Measurements from ENCODE around the gene MYO3B.

MYO3B gene

DNA sequence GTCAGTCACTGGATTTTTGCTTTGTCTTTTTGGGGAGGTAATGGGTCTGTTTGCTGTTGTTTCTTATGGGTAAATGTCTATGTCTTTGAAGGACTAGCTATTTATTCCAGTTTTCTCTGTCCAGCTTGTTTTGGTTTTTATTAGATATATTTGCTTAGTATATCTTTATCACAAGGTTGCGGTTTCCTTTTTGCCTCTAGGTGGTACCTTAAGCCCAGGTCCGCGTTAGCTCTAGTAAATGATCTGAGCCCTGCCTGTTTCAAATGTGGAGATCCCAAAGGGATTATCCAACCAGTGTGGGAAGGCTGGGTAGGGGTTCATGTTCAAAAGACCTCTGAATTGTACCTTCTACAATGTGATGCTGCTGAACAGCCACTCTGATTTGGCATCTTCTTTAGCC lies 114.5 kb downstream of the MYO3B start:
- no peak overlapping the region for H3K4me3 ChIP-seq (ENCODE audit: low read length)
- H3K9me3 ChIP-seq (ENCODE audit: insufficient read depth, low read depth, low read length), result no peaks in the 10 kb centered on the region

DNA sequence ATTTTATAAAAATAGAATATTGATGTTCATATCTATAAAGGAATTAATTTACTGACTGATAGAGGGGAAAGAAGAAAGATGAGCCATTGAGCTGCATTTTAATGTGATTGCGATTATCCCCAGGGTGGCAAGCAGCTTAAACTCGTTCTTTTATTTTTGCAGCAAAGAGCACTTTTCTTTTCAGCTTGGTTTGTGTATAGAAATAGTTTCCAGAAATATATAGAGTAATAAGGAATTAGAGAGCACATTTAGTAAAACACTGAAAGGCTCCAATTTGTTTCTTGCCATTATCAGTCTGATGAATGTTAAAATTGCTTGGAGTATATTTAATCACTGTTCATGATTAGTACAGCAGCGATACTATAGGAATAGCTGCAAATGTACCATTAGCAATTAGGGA lies 119.5 kb downstream of the MYO3B start:
- H3K4me1 ChIP-seq (ENCODE audit: insufficient read depth, low read length), result no peaks in the 10 kb centered on the region
- H3K9me3 ChIP-seq (ENCODE audit: insufficient read depth, low read depth, low read length), result no peaks in the 10 kb centered on the region
- no peaks in the 10 kb centered on the region for H3K27me3 ChIP-seq (ENCODE audit: insufficient read depth, low read length)
- no peak overlapping the region for H3K4me3 ChIP-seq (ENCODE audit: low read length)
- no peak overlapping the region for H3K27ac ChIP-seq (ENCODE audit: low read length)
- no peak overlapping the region for H3K9ac ChIP-seq (ENCODE audit: low read depth, low read length)
- H3K36me3 ChIP-seq (ENCODE audit: insufficient read depth, low read depth, low read length), result no peaks in the 10 kb centered on the region

More for the DNA sequence above, 114.5 kb downstream of the MYO3B start:
- Histone ChIP-seq H3K27me3 (ENCODE audit: insufficient read depth, low read length) (no peaks in the 10 kb centered on the region), H3K36me3 (ENCODE audit: insufficient read depth, low read depth, low read length) (no peaks in the 10 kb centered on the region), H3K4me1 (ENCODE audit: insufficient read depth, low read length) (no peaks in the 10 kb centered on the region; the same call in 1 of the 2 replicates), H3K9ac (ENCODE audit: low read depth, low read length) (no peak overlapping the region), H3K27ac (ENCODE audit: low read length) (no peak overlapping the region)

DNA sequence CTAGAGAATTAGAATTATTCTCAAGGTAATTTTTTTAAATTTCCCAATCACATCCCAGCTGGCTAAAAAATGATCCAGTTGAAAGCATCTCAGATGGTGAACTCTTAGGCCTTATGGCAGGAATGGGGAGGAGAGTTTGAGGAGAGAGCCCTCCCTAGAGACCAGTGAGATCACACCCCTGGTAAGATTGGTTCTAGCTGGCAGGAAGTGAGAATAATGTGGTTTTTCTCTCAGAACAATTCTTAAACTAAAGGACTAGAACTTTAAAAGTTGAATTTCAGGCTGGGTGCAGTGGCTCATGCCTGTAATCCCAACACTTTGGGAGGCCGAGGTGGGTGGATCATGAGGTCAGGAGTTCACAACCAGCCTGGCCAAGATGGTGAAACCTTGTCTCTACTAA lies 120.2 kb downstream of the MYO3B start:
- H3K27me3 ChIP-seq (ENCODE audit: insufficient read depth, low read length), result no peaks in the 10 kb centered on the region
- no peaks in the 10 kb centered on the region for H3K4me1 ChIP-seq (ENCODE audit: insufficient read depth, low read length)
- H3K36me3 ChIP-seq (ENCODE audit: insufficient read depth, low read depth, low read length), result no peaks in the 10 kb centered on the region
- H3K4me3 ChIP-seq (ENCODE audit: low read length), result no peak overlapping the region
- H3K9me3 ChIP-seq (ENCODE audit: insufficient read depth, low read depth, low read length), result no peaks in the 10 kb centered on the region
- no peak overlapping the region for H3K9ac ChIP-seq (ENCODE audit: low read depth, low read length)
- no peak overlapping the region for H3K27ac ChIP-seq (ENCODE audit: low read length)

DNA sequence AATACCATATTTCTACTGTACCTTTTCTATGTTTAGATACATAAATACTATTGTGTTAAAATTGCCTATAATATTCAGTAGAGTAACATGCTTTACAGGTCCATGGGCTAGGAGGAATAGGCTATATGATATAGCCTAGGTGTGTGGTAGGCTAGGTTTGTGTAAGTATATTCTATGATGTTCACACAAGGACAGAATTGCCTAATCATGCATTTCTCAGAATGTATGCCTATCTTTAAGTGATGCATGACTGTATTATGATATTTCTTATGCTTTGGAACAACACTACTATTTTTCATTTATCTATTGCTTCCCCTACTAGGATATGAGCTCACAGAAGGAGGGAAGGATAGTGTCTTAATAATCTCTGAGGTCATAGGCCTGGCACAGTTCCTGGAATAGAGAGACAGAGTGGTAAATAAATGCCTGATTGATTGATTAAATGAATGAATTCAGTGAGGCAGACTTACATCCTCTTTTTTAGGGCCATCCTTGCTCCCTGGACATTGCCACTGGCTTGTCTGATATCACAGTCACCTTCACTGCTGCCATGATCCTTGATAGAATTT lies 121.0 kb downstream of the MYO3B start:
- H3K4me1 ChIP-seq (ENCODE audit: insufficient read depth, low read length), result no peaks in the 10 kb centered on the region
- no peaks in the 10 kb centered on the region for H3K27me3 ChIP-seq (ENCODE audit: insufficient read depth, low read length)
- no peak overlapping the region for H3K27ac ChIP-seq (ENCODE audit: low read length)
- H3K9ac ChIP-seq (ENCODE audit: low read depth, low read length), result no peak overlapping the region
- H3K36me3 ChIP-seq (ENCODE audit: insufficient read depth, low read depth, low read length), result no peaks in the 10 kb centered on the region
- no peak overlapping the region for H3K4me3 ChIP-seq (ENCODE audit: low read length)
- no peaks in the 10 kb centered on the region for H3K9me3 ChIP-seq (ENCODE audit: insufficient read depth, low read depth, low read length)

DNA sequence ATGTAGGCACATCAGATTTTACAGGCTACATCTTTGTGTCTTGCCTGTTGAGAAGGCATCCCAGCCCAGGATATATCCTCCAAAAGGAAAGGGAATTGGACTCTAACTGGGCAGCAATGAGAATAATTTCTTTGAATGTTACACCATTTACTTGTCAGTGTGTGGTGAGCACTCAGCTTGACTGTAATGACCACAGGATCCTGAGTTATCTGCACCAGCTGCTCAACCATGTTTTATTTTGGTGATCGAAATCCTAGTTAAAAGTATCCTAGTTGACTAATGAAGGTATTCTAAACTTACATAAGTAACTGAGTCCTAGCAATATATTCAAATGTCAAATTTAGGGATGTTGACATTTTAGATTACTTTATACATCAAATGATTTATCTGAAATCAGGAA lies 123.0 kb downstream of the MYO3B start:
- Histone ChIP-seq H3K27ac (ENCODE audit: low read length) (no peak overlapping the region), H3K9ac (ENCODE audit: low read depth, low read length) (no peak overlapping the region), H3K9me3 (ENCODE audit: insufficient read depth, low read depth, low read length) (no peaks in the 10 kb centered on the region), H3K4me3 (ENCODE audit: low read length) (no peak overlapping the region), H3K36me3 (ENCODE audit: insufficient read depth, low read depth, low read length) (no peaks in the 10 kb centered on the region), H3K4me1 (ENCODE audit: insufficient read depth, low read length) (no peaks in the 10 kb centered on the region), H3K27me3 (ENCODE audit: insufficient read depth, low read length) (no peaks in the 10 kb centered on the region)

DNA sequence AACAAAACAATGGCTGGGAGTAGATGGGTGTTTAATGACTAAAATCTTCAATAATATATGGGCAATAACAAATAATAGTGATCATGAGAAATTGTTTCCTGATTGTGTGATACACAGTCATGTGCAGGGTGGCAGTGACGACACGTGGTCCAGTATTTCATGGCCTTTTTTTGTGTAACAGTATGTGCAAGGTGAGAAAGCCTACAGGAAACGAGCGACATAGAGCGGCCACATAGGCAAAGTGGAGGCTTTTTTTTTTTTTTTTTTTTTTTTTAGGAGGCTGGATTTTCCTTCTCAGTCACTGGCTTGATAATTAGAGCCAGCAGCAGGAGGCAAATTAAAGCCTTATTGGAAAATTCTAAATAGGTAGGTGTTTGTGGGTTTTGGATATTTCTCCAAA lies 123.7 kb downstream of the MYO3B start:
- no peak overlapping the region for H3K9ac ChIP-seq (ENCODE audit: low read depth, low read length)
- no peak overlapping the region for H3K4me3 ChIP-seq (ENCODE audit: low read length)
- H3K9me3 ChIP-seq (ENCODE audit: insufficient read depth, low read depth, low read length), result no peaks in the 10 kb centered on the region
- no peak overlapping the region for H3K27ac ChIP-seq (ENCODE audit: low read length)
- no peaks in the 10 kb centered on the region for H3K36me3 ChIP-seq (ENCODE audit: insufficient read depth, low read depth, low read length)
- H3K27me3 ChIP-seq (ENCODE audit: insufficient read depth, low read length), result no peaks in the 10 kb centered on the region
- no peaks in the 10 kb centered on the region for H3K4me1 ChIP-seq (ENCODE audit: insufficient read depth, low read length)

DNA sequence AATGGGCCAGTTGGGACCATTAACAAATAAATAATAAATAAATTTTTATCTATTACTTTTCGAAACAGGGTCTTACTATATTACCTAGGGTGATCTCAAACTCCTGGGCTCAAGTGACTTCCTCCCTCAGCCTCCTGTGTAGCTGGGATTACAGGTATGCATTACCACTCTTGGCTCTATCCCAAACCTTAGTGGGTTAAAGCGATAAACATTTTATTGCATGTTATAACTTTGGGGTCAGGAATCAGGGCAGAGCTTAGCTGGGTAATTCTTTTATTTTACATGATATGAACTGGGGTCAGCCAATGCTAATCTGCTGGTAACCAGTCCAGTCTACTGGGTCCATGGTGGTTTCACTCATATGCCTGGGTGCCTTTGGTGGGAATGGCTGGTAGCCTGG lies 127.8 kb downstream of the MYO3B start:
- Histone ChIP-seq H3K27me3 (ENCODE audit: insufficient read depth, low read length) (no peaks in the 10 kb centered on the region), H3K36me3 (ENCODE audit: insufficient read depth, low read depth, low read length) (no peaks in the 10 kb centered on the region), H3K4me1 (ENCODE audit: insufficient read depth, low read length) (no peaks in the 10 kb centered on the region), H3K27ac (ENCODE audit: low read length) (no peak overlapping the region), H3K4me3 (ENCODE audit: low read length) (no peak overlapping the region), H3K9ac (ENCODE audit: low read depth, low read length) (no peak overlapping the region), H3K9me3 (ENCODE audit: insufficient read depth, low read depth, low read length) (no peaks in the 10 kb centered on the region)

DNA sequence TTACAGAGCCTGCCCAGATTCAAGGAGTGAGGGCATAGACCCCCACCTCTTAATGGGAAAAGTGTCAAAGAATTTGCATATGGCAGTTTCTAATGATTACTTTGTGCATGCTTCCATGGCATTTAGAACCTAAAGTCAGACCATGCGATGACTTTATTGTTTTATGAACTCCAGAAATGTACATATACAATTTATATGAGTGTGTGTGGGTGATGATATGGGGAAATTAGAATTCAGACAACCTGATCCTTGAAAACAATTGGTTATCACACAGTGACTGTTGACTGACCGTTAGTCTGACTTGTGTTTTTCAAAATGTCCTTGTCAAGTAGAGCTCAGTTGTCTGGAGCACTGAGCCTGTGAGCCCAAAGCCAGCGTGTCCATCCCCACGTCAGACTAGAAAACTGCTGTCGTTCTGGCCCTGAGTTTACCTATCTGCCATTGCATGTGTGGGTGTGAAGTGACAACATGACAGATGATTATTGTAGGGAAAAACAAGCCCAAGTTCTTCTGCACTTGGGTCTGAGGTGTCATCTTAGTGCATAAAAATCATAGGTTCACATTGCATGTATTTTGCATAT lies 128.4 kb downstream of the MYO3B start:
- Histone ChIP-seq H3K4me3 (ENCODE audit: low read length) (no peak overlapping the region), H3K27ac (ENCODE audit: low read length) (no peak overlapping the region), H3K9ac (ENCODE audit: low read depth, low read length) (no peak overlapping the region), H3K36me3 (ENCODE audit: insufficient read depth, low read depth, low read length) (no peaks in the 10 kb centered on the region), H3K9me3 (ENCODE audit: insufficient read depth, low read depth, low read length) (no peaks in the 10 kb centered on the region), H3K4me1 (ENCODE audit: insufficient read depth, low read length) (no peaks in the 10 kb centered on the region), H3K27me3 (ENCODE audit: insufficient read depth, low read length) (no peaks in the 10 kb centered on the region)

DNA sequence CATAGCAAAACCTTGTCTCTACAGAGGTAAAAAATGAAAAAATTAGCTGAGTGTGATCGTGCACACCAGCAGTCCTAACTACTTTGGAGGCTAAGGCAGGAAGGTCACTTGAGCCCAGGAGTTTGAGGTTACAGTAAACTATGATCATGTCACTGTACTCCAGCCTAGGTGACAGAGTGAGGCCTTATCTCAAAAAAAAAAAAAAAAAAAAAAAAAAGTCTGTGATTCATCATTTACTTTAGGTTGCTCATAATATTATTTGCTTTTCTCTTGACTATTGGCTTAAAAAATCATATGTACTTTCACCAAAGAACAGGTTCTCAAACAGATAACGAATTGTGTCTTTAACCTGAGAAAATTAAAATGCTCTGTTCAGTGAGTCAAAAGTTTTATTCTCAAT lies 129.1 kb downstream of the MYO3B start:
- Histone ChIP-seq H3K27me3 (ENCODE audit: insufficient read depth, low read length) (no peaks in the 10 kb centered on the region), H3K4me3 (ENCODE audit: low read length) (no peak overlapping the region), H3K27ac (ENCODE audit: low read length) (no peak overlapping the region), H3K4me1 (ENCODE audit: insufficient read depth, low read length) (no peaks in the 10 kb centered on the region), H3K9ac (ENCODE audit: low read depth, low read length) (no peak overlapping the region), H3K36me3 (ENCODE audit: insufficient read depth, low read depth, low read length) (no peaks in the 10 kb centered on the region), H3K9me3 (ENCODE audit: insufficient read depth, low read depth, low read length) (no peaks in the 10 kb centered on the region)

DNA sequence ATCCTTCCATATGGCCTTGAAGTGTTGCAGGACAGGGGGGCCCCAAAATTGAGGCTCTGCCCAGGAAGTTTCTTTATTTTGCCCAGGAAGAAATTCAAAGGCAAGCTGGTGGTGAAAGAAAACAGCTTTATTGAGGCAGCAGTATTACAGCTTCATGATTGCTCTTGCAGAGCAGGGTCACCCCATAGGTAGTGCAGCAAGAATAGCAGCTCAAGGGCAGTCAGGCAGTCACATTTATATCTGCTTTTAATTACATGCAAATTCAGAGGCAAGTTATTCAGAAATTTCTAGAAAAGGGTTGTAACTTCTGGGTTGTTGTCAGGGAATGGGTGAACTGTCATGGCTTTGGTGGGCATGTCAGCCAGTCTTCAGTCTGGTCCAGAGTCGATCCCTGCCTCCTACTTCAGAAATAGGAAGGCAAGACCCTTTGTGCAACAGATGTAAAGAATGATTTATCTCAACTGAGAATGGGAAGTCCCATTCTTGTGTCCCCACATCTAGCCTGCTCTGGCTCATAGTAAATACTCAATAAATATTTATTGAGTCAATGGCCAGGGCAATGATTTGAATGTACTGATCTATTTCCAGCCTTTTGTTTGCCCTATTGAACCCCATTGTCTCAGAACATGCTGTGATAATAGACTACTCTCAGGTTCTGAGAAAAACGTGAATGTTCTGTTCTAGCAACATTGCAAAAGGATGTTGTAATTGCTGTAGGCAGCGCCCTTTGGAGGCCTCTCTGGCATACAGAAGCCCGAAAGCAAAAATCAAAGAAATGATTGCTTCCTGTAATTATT lies 129.8 kb downstream of the MYO3B start:
- no peak overlapping the region for H3K27ac ChIP-seq (ENCODE audit: low read length)
- no peaks in the 10 kb centered on the region for H3K9me3 ChIP-seq (ENCODE audit: insufficient read depth, low read depth, low read length)
- no peak overlapping the region for H3K4me3 ChIP-seq (ENCODE audit: low read length)
- no peaks in the 10 kb centered on the region for H3K27me3 ChIP-seq (ENCODE audit: insufficient read depth, low read length)
- H3K4me1 ChIP-seq (ENCODE audit: insufficient read depth, low read length), result no peaks in the 10 kb centered on the region
- no peaks in the 10 kb centered on the region for H3K36me3 ChIP-seq (ENCODE audit: insufficient read depth, low read depth, low read length)
- no peak overlapping the region for H3K9ac ChIP-seq (ENCODE audit: low read depth, low read length)

DNA sequence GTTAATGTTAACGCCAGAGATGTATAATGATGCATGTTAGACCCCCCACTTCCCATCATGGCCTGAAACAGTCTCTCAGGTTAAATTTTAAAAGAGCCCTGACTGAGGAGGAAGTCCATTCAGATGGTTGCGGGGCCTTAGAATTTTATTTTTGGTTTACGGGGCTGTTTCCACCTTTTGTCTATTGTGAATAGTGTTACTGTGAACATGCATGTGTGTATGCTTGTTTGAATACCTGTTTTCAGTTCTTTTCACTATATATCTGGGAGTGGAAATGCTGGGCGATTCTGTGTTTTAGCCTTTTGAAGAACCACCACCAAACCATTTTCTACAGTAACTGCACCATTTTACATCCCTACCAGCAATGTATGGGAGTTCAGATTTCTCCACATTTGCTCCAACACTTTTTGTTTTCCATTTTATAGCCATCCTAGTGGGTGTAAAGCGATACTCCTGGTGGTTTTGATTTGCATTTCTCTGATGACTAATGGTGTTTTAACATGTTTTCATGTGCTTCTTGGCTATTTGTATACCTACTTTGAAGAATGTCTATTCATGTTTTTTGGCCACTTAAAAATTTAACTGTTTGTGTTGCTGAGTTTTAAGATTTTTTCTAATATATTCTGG lies 133.0 kb downstream of the MYO3B start:
- Histone ChIP-seq H3K9ac (ENCODE audit: low read depth, low read length) (no peak overlapping the region), H3K27ac (ENCODE audit: low read length) (no peak overlapping the region), H3K4me3 (ENCODE audit: low read length) (no peak overlapping the region), H3K4me1 (ENCODE audit: insufficient read depth, low read length) (no peaks in the 10 kb centered on the region), H3K36me3 (ENCODE audit: insufficient read depth, low read depth, low read length) (no peaks in the 10 kb centered on the region), H3K27me3 (ENCODE audit: insufficient read depth, low read length) (no peaks in the 10 kb centered on the region), H3K9me3 (ENCODE audit: insufficient read depth, low read depth, low read length) (no peaks in the 10 kb centered on the region)
